ENCODE measurements around the gene PHIP.

Gene PHIP

DNA sequence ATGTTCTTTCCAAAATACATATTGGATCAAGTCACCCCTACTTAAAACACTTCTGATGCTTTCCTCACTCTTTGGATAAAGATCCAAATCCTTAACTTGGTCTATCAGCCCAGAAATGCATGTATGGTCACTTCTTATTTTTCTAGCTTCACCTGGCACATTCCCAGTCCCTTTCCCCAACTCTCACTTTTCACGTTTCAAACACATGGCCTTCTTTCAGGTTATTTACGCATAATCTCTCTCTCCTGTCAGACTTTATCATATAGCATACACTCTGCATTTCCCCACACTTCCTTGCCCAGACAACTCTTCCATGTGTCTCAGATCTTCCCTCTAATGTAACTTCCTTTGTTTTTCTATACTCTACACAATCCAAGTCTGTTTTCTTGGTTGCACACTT lies 12.8 kb downstream of the PHIP start:
- no peak overlapping the region for H2BK12ac ChIP-seq (ENCODE audit: low read length)
- H3K79me1 ChIP-seq (ENCODE audit: low read depth, low read length), result no peaks in the 10 kb centered on the region
- no peak overlapping the region for H3K4me3 ChIP-seq (ENCODE audit: low read length in 2 of 2)
- no peak overlapping the region for H3K18ac ChIP-seq (ENCODE audit: low read length)
- no peak overlapping the region for H4K8ac ChIP-seq (ENCODE audit: low read depth, low read length)
- no peaks in the 10 kb centered on the region for H3K27me3 ChIP-seq (ENCODE audit: control insufficient read depth in 3 of 3, insufficient read depth in 3 of 3, low read depth in 1 of 3, low read length in 3 of 3)
- H3K4ac ChIP-seq (ENCODE audit: low read length), result no peak overlapping the region
- no peak for DNase-seq (ENCODE audit: low spot score)
- H3K14ac ChIP-seq (ENCODE audit: low read length), result no peak overlapping the region
- no peak overlapping the region for H3K23ac ChIP-seq (ENCODE audit: low read depth, low read length, poor library complexity)
- no peaks in the 10 kb centered on the region for H3K9me3 ChIP-seq (replicated peaks in 1 of 2; ENCODE audit: control insufficient read depth in 2 of 2, insufficient read depth in 1 of 2, low read depth in 1 of 2, low read length in 2 of 2)
- H2AK5ac ChIP-seq (ENCODE audit: low read depth, low read length), result no peak overlapping the region
- no peak overlapping the region for H4K91ac ChIP-seq (ENCODE audit: low read depth, low read length, poor library complexity)
- no peak overlapping the region for H2AFZ ChIP-seq (ENCODE audit: low read length)
- peaks cover 8 to 90% of the 10 kb centered on the region in 2 donors for H3K36me3 ChIP-seq (replicated peaks in 1 of 2; ENCODE audit: control insufficient read depth in 2 of 2, insufficient read depth in 2 of 2, low read length in 2 of 2)
- no peak overlapping the region for H2BK120ac ChIP-seq (ENCODE audit: low read depth, low read length)
- H3K4me2 ChIP-seq (ENCODE audit: insufficient read depth, low read length, poor library complexity, severe bottlenecking), result no peak overlapping the region
- peaks cover 0 to 2% of the 10 kb centered on the region in 2 donors for H3K4me1 ChIP-seq (ENCODE audit: control insufficient read depth in 2 of 2, insufficient read depth in 1 of 2, low read depth in 1 of 2, low read length in 2 of 2)
- WGBS, 2 donors (ENCODE audit: extremely low coverage in 2 of 2, insufficient read length in 2 of 2, insufficient replicate concordance in 1 of 2), result no CpG with 5 or more reads among the region's 2 CpGs
- no peak overlapping the region for H3K27ac ChIP-seq (replicated peaks; ENCODE audit: low read length)
- H2BK15ac ChIP-seq (ENCODE audit: low read length), result no peak overlapping the region
- H3K9ac ChIP-seq (ENCODE audit: low read depth, low read length, poor library complexity), result no peak overlapping the region
- no peak overlapping the region for H2BK5ac ChIP-seq (ENCODE audit: low read length)

DNA sequence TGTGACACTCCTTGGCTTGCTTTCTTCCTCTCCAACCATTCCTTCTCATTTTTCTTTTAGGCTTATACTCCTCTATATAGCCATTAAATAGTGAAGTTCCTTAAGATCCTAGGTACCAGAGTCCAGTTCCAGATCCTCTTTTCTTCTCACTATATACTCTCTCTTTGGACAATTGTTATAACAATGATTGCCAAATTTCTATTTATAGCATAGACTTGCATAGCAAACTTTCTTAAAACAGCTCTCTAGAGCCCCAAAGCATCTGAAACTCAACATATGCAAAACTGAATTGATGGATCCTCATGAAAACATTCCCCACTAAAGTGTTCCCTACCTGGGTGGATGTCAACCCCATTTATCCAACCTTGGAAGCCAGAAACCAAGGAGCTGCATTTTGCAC lies 13.4 kb downstream of the PHIP start:
- H3K4me2 ChIP-seq (ENCODE audit: insufficient read depth, low read length, poor library complexity, severe bottlenecking), result no peak overlapping the region

GRCh38 chr6:79062708-79063107 lies 15.3 kb downstream of the PHIP start:
- Histone ChIP-seq H3K79me1 (ENCODE audit: low read depth, low read length) (no peaks in the 10 kb centered on the region), H3K18ac (ENCODE audit: low read length) (no peak overlapping the region), H2AFZ (ENCODE audit: low read length) (no peak overlapping the region), H3K4me2 (ENCODE audit: insufficient read depth, low read length, poor library complexity, severe bottlenecking) (no peak overlapping the region), H3K4me3 (ENCODE audit: low read length in 2 of 2) (no peak overlapping the region), H4K91ac (ENCODE audit: low read depth, low read length, poor library complexity) (no peak overlapping the region), H2AK5ac (ENCODE audit: low read depth, low read length) (no peak overlapping the region), H3K27me3 (ENCODE audit: control insufficient read depth in 3 of 3, insufficient read depth in 3 of 3, low read depth in 1 of 3, low read length in 3 of 3) (no peaks in the 10 kb centered on the region), H3K9ac (ENCODE audit: low read depth, low read length, poor library complexity) (no peak overlapping the region), H3K14ac (ENCODE audit: low read length) (no peak overlapping the region), H2BK5ac (ENCODE audit: low read length) (no peak overlapping the region), H2BK120ac (ENCODE audit: low read depth, low read length) (no peak overlapping the region), H3K23ac (ENCODE audit: low read depth, low read length, poor library complexity) (no peak overlapping the region), H3K36me3 (replicated peaks in 1 of 2; ENCODE audit: control insufficient read depth in 2 of 2, insufficient read depth in 2 of 2, low read length in 2 of 2) (peaks cover 9 to 90% of the 10 kb centered on the region in 2 donors), H3K4me1 (ENCODE audit: control insufficient read depth in 2 of 2, insufficient read depth in 1 of 2, low read depth in 1 of 2, low read length in 2 of 2) (peaks cover 0 to 2% of the 10 kb centered on the region in 2 donors), H3K27ac (replicated peaks; ENCODE audit: low read length) (no peak overlapping the region), H4K8ac (ENCODE audit: low read depth, low read length) (no peak overlapping the region), H3K4ac (ENCODE audit: low read length) (no peak overlapping the region), H2BK15ac (ENCODE audit: low read length) (no peak overlapping the region), H3K9me3 (replicated peaks in 1 of 2; ENCODE audit: control insufficient read depth in 2 of 2, insufficient read depth in 1 of 2, low read depth in 1 of 2, low read length in 2 of 2) (no peaks in the 10 kb centered on the region), H2BK12ac (ENCODE audit: low read length) (no peak overlapping the region)
- DNase-seq (ENCODE audit: low spot score), result no peak
- no CpG with 5 or more reads among the region's 2 CpGs for WGBS, 2 donors (ENCODE audit: extremely low coverage in 2 of 2, insufficient read length in 2 of 2, insufficient replicate concordance in 1 of 2)

More for the DNA sequence above, 13.4 kb downstream of the PHIP start:
- Histone ChIP-seq H3K27me3 (ENCODE audit: control insufficient read depth in 3 of 3, insufficient read depth in 3 of 3, low read depth in 1 of 3, low read length in 3 of 3) (no peaks in the 10 kb centered on the region), H3K4me3 (ENCODE audit: low read length in 2 of 2) (no peak overlapping the region), H4K8ac (ENCODE audit: low read depth, low read length) (no peak overlapping the region), H2BK5ac (ENCODE audit: low read length) (no peak overlapping the region), H2BK120ac (ENCODE audit: low read depth, low read length) (no peak overlapping the region), H2AK5ac (ENCODE audit: low read depth, low read length) (no peak overlapping the region), H3K4ac (ENCODE audit: low read length) (no peak overlapping the region), H3K4me1 (ENCODE audit: control insufficient read depth in 2 of 2, insufficient read depth in 1 of 2, low read depth in 1 of 2, low read length in 2 of 2) (peaks cover 0 to 2% of the 10 kb centered on the region in 2 donors), H3K9ac (ENCODE audit: low read depth, low read length, poor library complexity) (no peak overlapping the region), H3K23ac (ENCODE audit: low read depth, low read length, poor library complexity) (no peak overlapping the region), H3K27ac (replicated peaks; ENCODE audit: low read length) (no peak overlapping the region), H2AFZ (ENCODE audit: low read length) (no peak overlapping the region), H4K91ac (ENCODE audit: low read depth, low read length, poor library complexity) (no peak overlapping the region), H3K14ac (ENCODE audit: low read length) (no peak overlapping the region), H2BK15ac (ENCODE audit: low read length) (no peak overlapping the region), H3K9me3 (replicated peaks in 1 of 2; ENCODE audit: control insufficient read depth in 2 of 2, insufficient read depth in 1 of 2, low read depth in 1 of 2, low read length in 2 of 2) (no peaks in the 10 kb centered on the region), H3K36me3 (replicated peaks in 1 of 2; ENCODE audit: control insufficient read depth in 2 of 2, insufficient read depth in 2 of 2, low read length in 2 of 2) (peaks cover 8 to 90% of the 10 kb centered on the region in 2 donors), H2BK12ac (ENCODE audit: low read length) (no peak overlapping the region), H3K18ac (ENCODE audit: low read length) (no peak overlapping the region), H3K79me1 (ENCODE audit: low read depth, low read length) (no peaks in the 10 kb centered on the region)
- no peak for DNase-seq (ENCODE audit: low spot score)

DNA sequence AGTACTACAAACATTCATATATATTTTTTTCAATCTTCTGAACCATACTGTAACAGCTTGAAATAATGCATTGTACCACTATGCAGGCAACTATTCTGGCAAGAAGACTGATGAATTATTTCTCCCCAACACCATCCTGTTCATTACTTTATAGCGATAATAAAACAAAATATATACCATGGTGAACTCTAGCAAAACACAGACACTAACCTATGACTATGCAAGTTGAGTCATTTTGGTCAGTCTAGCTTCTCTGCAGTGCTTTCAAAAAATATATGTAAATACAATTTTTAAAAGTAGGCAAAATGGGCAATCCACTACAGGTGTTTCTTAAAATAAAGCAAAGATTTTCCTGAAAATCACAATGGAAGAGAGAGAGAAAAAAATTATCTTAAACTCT lies 20.3 kb downstream of the PHIP start:
- Histone ChIP-seq H3K4me1 (ENCODE audit: control insufficient read depth in 2 of 2, insufficient read depth in 1 of 2, low read depth in 1 of 2, low read length in 2 of 2) (no peaks in the 10 kb centered on the region), H3K27ac (replicated peaks; ENCODE audit: low read length) (no peak overlapping the region), H3K27me3 (ENCODE audit: control insufficient read depth in 3 of 3, insufficient read depth in 3 of 3, low read depth in 1 of 3, low read length in 3 of 3) (no peaks in the 10 kb centered on the region), H3K23ac (ENCODE audit: low read depth, low read length, poor library complexity) (no peak overlapping the region), H4K91ac (ENCODE audit: low read depth, low read length, poor library complexity) (no peak overlapping the region), H2BK5ac (ENCODE audit: low read length) (no peak overlapping the region), H4K8ac (ENCODE audit: low read depth, low read length) (no peak overlapping the region), H2BK120ac (ENCODE audit: low read depth, low read length) (no peak overlapping the region), H3K4me2 (ENCODE audit: insufficient read depth, low read length, poor library complexity, severe bottlenecking) (no peak overlapping the region), H3K79me1 (ENCODE audit: low read depth, low read length) (no peaks in the 10 kb centered on the region), H2BK15ac (ENCODE audit: low read length) (no peak overlapping the region), H3K9me3 (replicated peaks in 1 of 2; ENCODE audit: control insufficient read depth in 2 of 2, insufficient read depth in 1 of 2, low read depth in 1 of 2, low read length in 2 of 2) (peaks cover 0 to 12% of the 10 kb centered on the region in 2 donors), H3K9ac (ENCODE audit: low read depth, low read length, poor library complexity) (no peak overlapping the region), H3K4me3 (ENCODE audit: low read length in 2 of 2) (no peak overlapping the region), H3K14ac (ENCODE audit: low read length) (no peak overlapping the region), H2AFZ (ENCODE audit: low read length) (no peak overlapping the region), H3K18ac (ENCODE audit: low read length) (no peak overlapping the region), H2BK12ac (ENCODE audit: low read length) (no peak overlapping the region), H3K36me3 (replicated peaks in 1 of 2; ENCODE audit: control insufficient read depth in 2 of 2, insufficient read depth in 2 of 2, low read length in 2 of 2) (peaks cover 15 to 99% of the 10 kb centered on the region in 2 donors), H3K4ac (ENCODE audit: low read length) (no peak overlapping the region), H2AK5ac (ENCODE audit: low read depth, low read length) (no peak overlapping the region)
- DNase-seq (ENCODE audit: low spot score), result no peak
- no CpG with 5 or more reads among the region's 1 CpG for WGBS, 2 donors (ENCODE audit: extremely low coverage in 2 of 2, insufficient read length in 2 of 2, insufficient replicate concordance in 1 of 2)
